8988T (cell line): ENCODE measurements around the gene STPG1.

Source experiments
- DNase-seq: peaks from one replicate; pipeline ENCODE4 v3.0.0; 2011

STPG1 gene

GRCh38 chr1:24425922-24426321 is 12.3 kb upstream of the STPG1 start:
- no peak for DNase-seq

DNA sequence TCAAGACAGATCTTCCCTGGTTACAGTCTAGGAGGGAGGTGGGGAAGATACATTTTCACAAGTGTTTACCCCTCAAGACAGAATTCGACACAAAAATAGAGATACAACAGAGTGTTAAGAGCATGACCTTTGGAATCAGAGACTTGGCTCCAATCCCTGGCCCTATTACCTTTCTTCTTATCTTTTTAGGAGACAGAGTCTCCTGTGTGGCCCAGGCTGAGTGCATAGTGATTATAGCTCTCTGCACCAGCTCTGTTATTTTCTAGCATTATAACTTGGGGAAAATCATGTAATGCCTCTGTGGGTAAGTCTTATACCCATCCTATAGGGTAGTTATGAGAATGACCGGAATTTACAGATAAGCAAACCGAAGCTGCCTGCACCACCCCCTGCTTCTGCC is 11.9 kb upstream of the STPG1 start:
- DNase-seq, result no peak

- DNase-seq, result no peak
These were observed 11.4 kb upstream of the STPG1 start for GRCh38 chr1:24424990-24425389.

GRCh38 chr1:24424207-24424606 is 10.6 kb upstream of the STPG1 start:
- no peak for DNase-seq

- DNase-seq, result no peak
These were observed 7.9 kb upstream of the STPG1 start for GRCh38 chr1:24421502-24421901.

DNA sequence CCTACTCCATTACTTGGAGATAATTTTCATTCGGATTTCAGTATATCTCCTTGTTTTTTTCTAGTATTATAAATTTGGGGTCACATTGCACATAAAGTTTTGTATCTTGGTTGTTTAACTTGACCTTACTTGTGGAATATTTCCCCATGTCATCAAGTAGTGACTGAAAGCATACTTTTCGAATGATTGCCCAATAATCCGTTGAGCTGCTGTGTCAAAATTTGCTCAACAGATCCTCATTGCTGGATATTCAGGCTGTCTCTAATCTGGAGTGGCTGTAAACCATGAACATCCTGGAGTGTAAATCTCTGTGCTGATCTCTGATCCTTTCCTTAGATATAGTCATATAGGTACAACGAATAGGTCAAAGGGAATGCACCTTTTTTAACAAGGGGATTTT is 7.0 kb upstream of the STPG1 start:
- no peak for DNase-seq

- no peak for DNase-seq
These were observed 5.5 kb upstream of the STPG1 start for GRCh38 chr1:24418898-24419628.

- no peak for DNase-seq
These were observed 4.1 kb upstream of the STPG1 start for GRCh38 chr1:24417681-24418080.

DNA sequence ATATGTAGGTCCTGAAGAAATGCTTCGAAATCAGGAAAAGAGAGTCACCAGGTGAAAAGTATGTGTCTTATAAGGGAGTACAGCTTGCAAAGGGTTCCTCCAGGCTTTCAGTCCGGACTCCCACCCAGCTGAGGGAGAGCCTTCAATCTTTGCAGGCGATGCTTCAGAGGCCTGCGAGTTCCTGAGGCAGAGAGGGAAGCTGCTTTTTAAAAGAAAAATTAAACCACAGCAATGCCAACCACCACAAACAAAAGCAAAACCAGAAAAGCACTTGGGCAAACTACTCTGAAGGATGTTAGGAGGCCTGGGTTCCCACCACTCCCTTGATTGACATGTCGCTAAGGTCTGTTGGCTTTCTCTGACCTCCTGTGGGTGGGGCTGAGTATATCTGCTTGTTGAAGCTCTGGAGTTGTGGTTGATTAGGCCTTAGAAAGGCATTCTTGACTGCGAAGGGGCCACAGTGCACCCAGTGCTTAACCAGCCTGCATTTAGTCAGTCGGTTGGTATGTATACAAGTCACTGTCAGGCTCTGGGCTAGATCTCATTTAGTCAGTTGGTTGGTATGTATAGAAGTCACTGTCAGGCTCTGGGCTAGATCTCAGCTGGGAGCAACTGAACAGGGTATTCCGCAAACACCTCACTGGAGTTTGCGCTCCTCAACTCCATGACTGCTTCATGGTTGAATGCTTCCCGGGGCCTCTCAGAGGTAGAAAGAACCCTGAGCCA is 3.2 kb upstream of the STPG1 start:
- no peak for DNase-seq

DNA sequence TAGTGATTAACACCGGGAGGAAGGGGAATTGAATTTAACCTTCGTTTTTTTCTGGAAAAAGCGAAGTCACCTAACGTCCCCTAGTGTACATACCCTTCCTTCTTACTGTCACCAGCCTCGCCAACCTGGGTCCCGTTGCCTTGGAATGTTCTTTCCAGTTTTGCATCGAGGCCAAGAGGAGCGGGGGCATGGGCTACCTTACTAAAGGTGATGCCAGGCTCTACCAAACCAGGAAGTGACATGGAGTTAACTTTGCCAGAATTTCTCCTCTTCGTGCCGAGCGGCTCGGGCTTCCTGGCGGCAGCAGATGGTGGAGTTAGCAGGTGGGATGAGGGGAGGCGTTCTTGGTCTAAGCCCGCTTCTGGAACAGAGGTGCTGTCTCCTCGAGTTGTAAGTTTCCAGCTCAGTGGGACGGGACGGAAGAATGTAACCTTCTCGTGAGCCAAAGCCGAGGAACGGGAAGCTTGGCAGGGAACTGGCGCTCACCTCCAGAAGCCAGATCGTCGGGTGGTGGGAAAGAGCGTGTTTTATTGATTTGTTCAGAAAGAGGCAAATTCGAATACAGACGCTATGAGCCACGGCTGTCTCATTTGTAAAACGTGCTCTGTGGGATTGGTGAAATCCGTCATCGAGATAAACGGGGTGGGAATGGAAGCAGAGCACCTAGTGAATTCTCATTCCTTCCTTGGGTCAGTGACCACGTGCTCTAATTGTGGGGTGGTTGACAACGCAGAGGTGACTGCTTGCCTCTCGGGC is 2.5 kb upstream of the STPG1 start:
- DNase-seq, result no peak

GRCh38 chr1:24415334-24415909 is 1.8 kb upstream of the STPG1 start, which contains the start of gene NIPAL3:
Gene NIPAL3, plus strand, starts transcription at chr1:24415802. Its CDS starts 3,746 bp downstream, at chr1:24419548.
- DNase-seq, result peak; percentile 50

GRCh38 chr1:24414775-24415333 is 1.3 kb upstream of the STPG1 start:
- DNase-seq, result no peak

GRCh38 chr1:24412408-24412807 is 1.2 kb downstream of the STPG1 start:
- DNase-seq, result no peak

DNA sequence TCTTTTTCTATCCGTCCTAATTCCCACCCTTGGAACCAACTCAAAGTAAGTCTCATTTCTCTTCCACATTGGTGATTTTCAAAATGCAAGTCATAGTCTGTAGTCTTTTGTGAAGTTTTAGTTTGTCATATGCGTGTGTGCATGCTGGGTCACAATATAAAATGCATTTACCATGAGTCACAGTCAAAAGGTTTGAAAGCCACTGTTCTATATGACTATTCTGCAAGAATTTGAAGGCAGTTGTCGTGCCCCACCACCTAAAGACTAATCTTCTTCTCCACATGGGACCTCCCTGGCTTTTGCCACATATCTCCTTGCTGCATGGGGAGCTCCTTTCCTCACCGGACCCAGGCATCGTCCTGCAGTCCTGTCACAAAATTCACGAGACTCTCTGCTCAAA is 1.6 kb downstream of the STPG1 start:
- DNase-seq, result no peak

DNA sequence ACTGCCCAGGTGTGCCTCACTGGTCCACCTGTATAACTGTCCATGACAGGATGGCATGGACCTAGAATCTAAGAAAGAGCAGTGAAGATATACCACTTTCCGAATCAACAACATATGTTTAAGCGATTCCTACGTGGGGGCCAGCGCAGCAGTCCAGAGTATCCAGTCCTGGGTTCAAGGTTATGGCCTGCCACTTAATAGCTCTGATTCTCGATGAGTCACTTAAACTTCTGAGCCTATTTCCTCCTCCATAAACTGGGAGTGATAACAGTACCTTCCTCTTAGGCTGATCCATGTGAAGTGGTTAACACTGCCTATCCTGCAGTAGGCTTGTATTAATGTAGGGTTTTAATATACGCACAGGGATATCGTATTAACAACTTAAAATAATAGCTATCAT is 2.8 kb downstream of the STPG1 start:
- no peak for DNase-seq

DNA sequence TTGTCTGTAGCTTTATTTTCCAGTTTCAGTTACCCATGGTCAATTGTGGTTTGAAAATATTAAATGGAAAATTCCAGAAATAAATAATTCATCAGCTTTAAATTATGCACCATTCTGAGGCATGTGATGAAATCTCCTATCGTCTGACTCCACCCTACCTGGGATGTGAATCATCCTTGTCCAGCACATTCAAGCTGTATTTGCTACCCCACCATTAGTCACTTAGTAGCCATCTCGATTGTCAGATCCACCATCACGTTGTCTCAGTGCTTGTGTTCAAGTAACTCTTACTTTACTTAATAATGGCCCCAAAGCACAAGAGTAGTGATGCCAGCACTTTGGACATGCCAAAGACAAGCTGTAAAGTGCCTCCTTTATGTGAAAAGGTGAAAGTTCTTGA is 4.0 kb downstream of the STPG1 start:
- no peak for DNase-seq

DNA sequence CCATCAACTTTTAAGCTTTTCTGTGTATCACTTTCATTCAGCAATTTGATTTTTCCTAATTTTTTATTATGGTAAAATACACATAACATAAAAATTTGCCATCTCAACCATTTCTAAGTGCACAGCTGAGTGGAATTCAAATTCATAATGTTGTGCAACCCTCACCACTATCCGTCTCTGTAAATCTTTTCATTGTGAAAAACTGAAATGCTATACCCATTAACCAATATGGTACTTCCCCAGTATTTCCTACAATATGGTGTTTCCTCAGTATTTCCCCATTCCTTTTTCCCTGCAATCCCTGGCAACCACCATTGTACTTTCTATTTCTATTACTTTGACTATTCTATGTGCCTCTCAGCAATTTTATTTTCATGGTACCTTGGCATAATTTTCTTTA is 6.8 kb downstream of the STPG1 start:
- no peak for DNase-seq

DNA sequence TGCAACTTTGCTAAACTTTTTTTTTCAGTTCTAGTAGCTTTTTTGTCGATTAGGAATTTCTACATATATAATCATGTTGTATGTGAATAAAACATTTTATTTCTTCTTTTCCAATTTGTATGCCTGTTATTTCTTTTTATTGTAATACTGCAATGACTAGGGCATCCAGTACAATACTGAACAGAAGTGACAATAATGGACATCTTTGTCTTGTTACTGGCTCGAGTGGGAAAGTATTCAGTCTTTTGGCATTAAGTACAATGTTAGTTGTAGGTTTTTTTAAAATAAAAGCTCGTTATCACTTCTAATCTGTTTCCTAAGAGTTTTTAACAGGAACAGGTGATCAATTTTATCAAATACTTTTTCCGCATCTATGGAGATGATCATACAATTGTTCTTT is 9.8 kb downstream of the STPG1 start:
- no peak for DNase-seq

GRCh38 chr1:24400065-24400464 is 13.5 kb downstream of the STPG1 start:
- no peak for DNase-seq

GRCh38 chr1:24393892-24394291 is 19.7 kb downstream of the STPG1 start:
- no peak for DNase-seq

DNA sequence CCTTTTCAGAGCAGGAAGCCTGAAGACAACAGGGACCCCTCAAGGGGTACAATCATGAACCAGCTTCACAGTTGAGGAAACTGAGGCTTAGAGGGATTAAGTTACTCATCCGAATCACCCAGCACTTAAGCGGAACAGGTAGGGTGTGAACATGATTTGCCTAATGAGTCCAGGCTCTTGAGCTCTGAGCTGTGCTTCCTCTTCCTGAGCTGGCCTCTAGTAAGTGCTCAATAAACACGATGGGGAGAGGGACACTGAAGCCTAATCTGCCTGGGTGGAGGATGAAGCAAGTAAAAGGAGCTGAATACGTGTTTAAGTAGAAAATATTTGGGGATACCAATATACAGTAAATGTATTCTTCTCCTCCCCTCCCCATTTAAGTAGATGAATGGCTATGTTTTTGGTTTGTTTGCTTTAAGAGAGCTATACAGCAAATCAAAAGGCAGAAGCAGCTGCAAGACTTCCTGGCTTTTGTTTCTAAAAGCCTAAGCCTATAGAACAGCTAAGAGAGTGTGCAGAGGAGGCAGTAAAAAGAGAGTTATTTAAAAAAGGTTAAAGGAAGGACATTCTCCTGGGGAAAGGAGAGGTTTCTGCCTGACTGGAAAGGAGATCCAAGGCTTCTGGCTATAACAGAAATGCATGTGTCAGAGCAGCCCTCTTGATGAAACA is 20.5 kb downstream of the STPG1 start:
- no peak for DNase-seq

GRCh38 chr1:24392604-24392946 is 21.0 kb downstream of the STPG1 start:
- no peak for DNase-seq
